Right lobe of liver (tissue), 4 donors: ENCODE results near the gene ELMO1.

Experiments
- POLR2A ChIP-seq: fragments of 450-650 bp; IDR thresholded peaks from one replicate; pipeline ENCODE4 v1.6.1; 2017; ENCODE audit warnings: antibody characterized with exemption, mild to moderate bottlenecking
- TF ChIP-seq, protein P1 (sequence below), 4 donors: fragments of 200-600 bp in 3 of 4; fragments of 450-650 bp in 1 of 4; IDR thresholded peaks; one replicate each; pipeline versions ENCODE4 v1.5.1 to v1.8.0; 2016 to 2022; ENCODE audit warnings: antibody characterized with exemption in 4 of 4, mild to moderate bottlenecking in 2 of 4
- donor health status: DM: no; HTN: no; CAD: no.
- donor health status: DM: no; HTN: no; CAD: no.
- donor health status: DM: no; HTN: yes; CAD: no.

DNA sequence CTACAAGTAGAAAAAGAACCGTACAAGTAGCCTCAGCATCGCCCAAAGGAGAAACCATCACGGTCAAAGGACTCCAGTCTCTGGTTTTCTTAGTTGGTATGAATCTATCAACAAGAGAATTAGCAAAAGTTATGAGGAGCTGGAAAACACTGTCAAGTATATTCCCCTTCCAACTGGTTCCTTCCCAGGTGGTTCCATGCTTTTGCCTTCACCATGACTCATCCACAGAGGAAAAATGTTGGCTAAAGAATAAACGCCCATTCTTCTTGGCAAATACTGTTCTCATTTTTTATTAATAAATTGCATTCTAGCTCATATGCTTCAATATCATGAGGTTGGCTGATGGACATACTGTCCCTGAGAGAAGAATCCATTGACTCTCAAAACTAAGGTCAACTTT is 6.4 kb downstream of the ELMO1 start:
- TF ChIP-seq, protein P1, sequence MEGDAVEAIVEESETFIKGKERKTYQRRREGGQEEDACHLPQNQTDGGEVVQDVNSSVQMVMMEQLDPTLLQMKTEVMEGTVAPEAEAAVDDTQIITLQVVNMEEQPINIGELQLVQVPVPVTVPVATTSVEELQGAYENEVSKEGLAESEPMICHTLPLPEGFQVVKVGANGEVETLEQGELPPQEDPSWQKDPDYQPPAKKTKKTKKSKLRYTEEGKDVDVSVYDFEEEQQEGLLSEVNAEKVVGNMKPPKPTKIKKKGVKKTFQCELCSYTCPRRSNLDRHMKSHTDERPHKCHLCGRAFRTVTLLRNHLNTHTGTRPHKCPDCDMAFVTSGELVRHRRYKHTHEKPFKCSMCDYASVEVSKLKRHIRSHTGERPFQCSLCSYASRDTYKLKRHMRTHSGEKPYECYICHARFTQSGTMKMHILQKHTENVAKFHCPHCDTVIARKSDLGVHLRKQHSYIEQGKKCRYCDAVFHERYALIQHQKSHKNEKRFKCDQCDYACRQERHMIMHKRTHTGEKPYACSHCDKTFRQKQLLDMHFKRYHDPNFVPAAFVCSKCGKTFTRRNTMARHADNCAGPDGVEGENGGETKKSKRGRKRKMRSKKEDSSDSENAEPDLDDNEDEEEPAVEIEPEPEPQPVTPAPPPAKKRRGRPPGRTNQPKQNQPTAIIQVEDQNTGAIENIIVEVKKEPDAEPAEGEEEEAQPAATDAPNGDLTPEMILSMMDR (IDR thresholded peaks at IDR 0.05): no peak
- no peak for TF ChIP-seq POLR2A
